ENCODE data around the gene CEP70. TPM values are rescaled to one million over a fixed set of nuclear protein-coding genes. Genes with fewer than 3 reads are reported as not detected.
"Not testable (repeated sequence)": the region's sequence is repeated elsewhere in the genome, so short reads cannot be mapped to it uniquely, and the experiment has no call there.

Gene CEP70
- total RNA-seq, 4 donors from 2014 or later = 19.7 to 24.6 (median 21.5) TPM

DNA sequence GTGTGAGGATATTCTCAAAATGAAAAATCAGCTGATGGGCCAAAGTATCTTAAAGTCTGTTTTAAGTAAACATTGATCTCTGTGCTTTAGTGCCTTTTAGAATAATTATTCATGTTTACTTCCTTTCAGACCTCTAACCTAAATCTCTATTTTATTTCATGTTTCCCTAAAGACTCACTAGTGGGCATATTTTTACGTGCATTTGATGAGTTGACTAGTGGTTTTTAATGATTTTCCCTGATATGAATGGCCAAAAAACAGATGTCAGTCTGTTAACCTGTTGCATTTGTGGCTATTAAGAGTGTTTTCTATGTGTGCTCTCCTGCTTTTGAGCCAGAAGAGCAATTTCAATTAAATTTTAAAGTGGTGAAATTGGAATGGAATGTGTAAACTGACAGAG, 21.4 kb upstream of the CEP70 start:
- no peak overlapping the region for H3K4me3 ChIP-seq
- TF ChIP-seq EP300 (IDR thresholded peaks at IDR 0.05) = no peak
- TF ChIP-seq, protein P1, sequence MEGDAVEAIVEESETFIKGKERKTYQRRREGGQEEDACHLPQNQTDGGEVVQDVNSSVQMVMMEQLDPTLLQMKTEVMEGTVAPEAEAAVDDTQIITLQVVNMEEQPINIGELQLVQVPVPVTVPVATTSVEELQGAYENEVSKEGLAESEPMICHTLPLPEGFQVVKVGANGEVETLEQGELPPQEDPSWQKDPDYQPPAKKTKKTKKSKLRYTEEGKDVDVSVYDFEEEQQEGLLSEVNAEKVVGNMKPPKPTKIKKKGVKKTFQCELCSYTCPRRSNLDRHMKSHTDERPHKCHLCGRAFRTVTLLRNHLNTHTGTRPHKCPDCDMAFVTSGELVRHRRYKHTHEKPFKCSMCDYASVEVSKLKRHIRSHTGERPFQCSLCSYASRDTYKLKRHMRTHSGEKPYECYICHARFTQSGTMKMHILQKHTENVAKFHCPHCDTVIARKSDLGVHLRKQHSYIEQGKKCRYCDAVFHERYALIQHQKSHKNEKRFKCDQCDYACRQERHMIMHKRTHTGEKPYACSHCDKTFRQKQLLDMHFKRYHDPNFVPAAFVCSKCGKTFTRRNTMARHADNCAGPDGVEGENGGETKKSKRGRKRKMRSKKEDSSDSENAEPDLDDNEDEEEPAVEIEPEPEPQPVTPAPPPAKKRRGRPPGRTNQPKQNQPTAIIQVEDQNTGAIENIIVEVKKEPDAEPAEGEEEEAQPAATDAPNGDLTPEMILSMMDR (IDR thresholded peaks at IDR 0.05) = no peak
- no peak for TF ChIP-seq POLR2A (IDR thresholded peaks at IDR 0.05)
- WGBS, 2 donors = 67 to 76% methylated on average over 1 of the region's 1 CpG
- H3K27ac ChIP-seq = no peak overlapping the region
- DNase-seq (ENCODE audit: low spot score in 2 of 2) = no peak
- peaks cover 0 to 16% (median 0%) of the 10 kb centered on the region in 4 donors for H3K4me1 ChIP-seq
- no peaks in the 10 kb centered on the region for H3K36me3 ChIP-seq
- no peaks in the 10 kb centered on the region for H3K9me3 ChIP-seq
- H3K27me3 ChIP-seq = no peaks in the 10 kb centered on the region

DNA sequence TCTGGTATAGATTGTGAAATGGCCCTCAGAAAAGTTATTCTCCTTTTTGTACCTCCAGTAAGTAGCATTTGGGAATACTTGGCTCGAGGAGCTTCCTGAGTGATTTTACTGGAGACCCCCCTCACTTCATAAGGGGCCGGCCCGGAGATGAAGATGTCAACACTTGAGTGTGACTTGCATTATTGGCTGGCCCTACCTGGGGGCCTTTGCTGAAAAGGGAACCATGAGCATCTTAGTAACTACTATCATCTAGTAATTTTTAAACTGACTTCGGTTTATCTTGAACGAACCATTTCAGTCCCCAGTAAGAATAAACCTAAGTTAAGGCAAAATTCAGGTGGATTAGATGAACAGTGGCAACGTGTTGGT, 15.8 kb upstream of the CEP70 start:
- Histone ChIP-seq H3K27me3 (peaks cover 0 to 4% of the 10 kb centered on the region in 2 donors), H3K36me3 (peaks cover 0 to 6% (median 0%) of the 10 kb centered on the region in 3 donors), H3K4me3 (peak overlapping the region in 2 of 4 donors; percentile 73 to 74), H3K4me1 (peaks cover 0 to 10% (median 9%) of the 10 kb centered on the region in 4 donors), H3K9me3 (no peaks in the 10 kb centered on the region), H3K27ac (peak overlapping the region in 3 of 4 donors; percentile 92 to 95 (median 94))
- WGBS, 2 donors = 70 to 72% methylated on average over 6 of the region's 6 CpGs
- no peak for DNase-seq (ENCODE audit: low spot score in 2 of 2)
- no peak for TF ChIP-seq EP300 (IDR thresholded peaks at IDR 0.05)

DNA sequence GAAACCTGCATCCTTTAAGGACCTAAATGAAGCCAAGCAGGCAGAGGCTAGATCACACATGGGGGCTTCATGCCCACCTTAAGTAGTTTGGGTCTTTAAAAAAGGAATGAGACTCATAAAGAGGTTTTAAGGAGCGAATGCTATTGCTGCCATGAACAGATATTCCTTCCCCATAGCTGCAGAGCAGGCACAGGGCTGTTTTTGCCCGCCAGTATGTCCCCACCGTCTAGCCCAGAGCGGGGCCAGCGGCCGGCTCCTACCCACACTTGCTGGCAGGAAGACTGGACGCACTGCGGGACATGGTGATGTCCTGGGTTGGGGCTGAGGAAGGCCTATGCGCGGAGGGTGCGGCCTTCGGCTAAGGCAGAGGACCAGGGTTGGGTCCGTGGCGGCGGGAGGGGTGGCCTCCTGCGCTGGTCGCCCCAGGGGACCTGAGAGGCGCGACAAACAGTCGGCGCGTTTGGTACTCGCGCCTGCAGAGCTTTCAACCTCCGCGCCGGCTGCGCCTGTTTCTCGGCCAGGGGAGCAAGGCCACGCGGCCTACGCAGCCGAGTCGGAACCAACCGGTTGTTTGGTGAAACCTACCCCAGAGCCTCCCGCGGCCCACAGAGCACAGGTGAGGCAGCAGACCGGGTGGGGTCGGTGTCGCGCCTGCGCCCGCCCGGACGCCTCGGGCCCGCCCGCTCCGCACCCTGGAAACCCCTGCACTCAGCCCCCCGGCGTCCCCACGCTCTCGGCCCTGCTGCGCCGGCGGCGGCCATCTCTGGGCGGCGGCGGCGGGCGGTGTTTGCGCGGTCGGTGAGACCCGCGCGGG, 14.5 kb upstream of the CEP70 start, which contains the start of gene FAIM:
TSS of gene FAIM (plus strand) at position 450 of the 814 bp plus-strand sequence. CDS start 10,956 bp downstream, outside the sequence.
- Histone ChIP-seq H3K4me3 (peak within 1 kb of the TSS; percentile 60 to 78 (median 74)), H3K4me1 (peaks cover 0 to 10% (median 9%) of the 10 kb centered on the region in 4 donors), H3K9me3 (no peaks in the 10 kb centered on the region), H3K27me3 (peaks cover 0 to 4% of the 10 kb centered on the region in 2 donors), H3K27ac (peak within 1 kb of the TSS; percentile 91 to 95 (median 93)), H3K36me3 (peaks cover 0 to 6% (median 0%) of the 10 kb centered on the region in 3 donors)
- TF ChIP-seq, protein P1 (IDR thresholded peaks at IDR 0.05) = no peak
- TF ChIP-seq POLR2A (IDR thresholded peaks at IDR 0.05) (no peak), EP300 (IDR thresholded peaks at IDR 0.05) (no peak)
- DNase-seq (ENCODE audit: low spot score in 2 of 2) = peak; percentile 22 to 44
- WGBS, 2 donors = 4 to 10% methylated on average over 11 to 39 of the region's 68 CpGs

DNA sequence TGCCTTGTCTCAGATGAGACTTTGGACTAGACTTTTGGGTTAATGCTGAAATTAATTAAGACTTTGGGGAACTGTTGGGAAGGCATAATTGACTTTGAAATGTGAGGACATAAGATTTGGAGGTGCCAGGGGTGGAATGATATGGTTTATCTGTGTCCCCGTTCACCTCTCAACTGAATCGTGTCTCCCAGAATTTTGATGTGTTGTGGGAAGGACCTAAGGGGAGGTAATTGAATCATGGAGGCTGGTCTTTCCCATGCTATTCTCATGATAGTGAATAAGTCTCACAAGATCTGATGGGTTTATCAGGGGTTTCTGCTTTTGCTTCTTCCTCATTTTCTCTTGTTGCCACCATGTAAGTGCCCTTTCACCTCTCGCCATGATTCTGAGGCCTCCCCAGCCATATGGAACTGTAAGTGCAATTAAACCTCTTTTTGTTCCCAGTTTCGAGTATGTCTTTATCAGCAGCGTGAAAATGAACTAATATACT, 10.1 kb upstream of the CEP70 start:
- H3K9me3 ChIP-seq; H3K4me3 ChIP-seq; H3K36me3 ChIP-seq; H3K4me1 ChIP-seq; H3K27me3 ChIP-seq; DNase-seq (ENCODE audit: low spot score in 2 of 2); H3K27ac ChIP-seq: not testable (repeated sequence)
- WGBS, 2 donors = 96 to 97% methylated on average over 5 of the region's 5 CpGs

DNA sequence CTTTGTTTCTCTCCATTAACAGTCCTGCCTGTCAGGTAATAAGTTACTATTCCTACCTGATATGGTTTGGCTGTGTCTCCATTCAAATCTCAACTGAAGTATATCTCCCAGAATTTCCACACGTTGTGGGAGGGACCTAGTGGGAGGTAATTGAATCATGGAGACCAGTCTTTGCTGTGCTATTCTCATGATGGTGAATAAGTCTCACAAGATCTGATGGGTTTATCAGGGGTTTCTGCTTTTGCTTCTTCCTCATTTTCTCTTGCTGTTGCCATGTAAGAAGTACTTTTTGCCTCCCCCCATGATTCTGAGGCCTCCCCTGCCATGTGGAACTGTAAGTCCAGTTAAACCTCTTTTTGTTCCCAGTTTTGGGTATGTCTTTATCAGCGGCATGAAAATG, 7.6 kb upstream of the CEP70 start:
- not testable (repeated sequence) for H3K27ac ChIP-seq; H3K9me3 ChIP-seq; H3K4me3 ChIP-seq; H3K4me1 ChIP-seq; H3K36me3 ChIP-seq; DNase-seq (ENCODE audit: low spot score in 2 of 2); H3K27me3 ChIP-seq
- 77 to 79% methylated on average over 2 of the region's 2 CpGs for WGBS, 2 donors

DNA sequence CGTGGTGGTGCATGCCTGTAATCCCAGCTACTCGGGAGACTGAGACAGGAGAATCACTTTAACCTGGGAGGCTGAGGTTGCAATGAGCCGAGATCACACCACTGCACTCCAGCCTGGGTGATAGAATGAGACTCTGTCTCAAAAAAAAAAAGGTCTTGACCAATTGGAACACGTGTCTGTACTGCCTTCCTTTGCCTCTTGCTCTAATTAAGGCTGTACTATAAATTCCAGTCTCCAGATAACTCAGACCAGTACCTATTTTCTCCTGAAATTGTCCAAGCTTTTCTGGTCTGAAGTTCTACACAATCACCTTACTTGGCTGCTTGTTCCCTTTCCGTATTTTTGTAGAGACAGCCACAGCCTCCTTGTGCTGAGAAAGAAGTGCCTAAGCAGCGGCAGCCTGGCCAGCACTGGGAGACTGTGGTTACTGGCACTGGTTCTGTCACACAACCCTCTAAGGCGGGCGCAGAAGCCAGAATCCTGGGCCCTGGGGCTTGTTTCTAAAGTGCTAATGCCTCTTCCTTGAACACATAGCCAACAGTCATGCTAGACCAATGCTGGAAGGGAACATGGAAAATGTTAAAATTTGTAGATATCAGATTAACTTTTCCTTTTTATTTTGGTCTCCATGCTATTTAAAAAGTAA, 6.2 kb upstream of the CEP70 start:
- H3K4me1 ChIP-seq = no peaks in the 10 kb centered on the region
- no peaks in the 10 kb centered on the region for H3K9me3 ChIP-seq
- H3K27ac ChIP-seq = no peak overlapping the region
- no peak overlapping the region for H3K4me3 ChIP-seq
- H3K36me3 ChIP-seq = no peaks in the 10 kb centered on the region
- DNase-seq (ENCODE audit: low spot score in 2 of 2) = no peak
- H3K27me3 ChIP-seq = no peaks in the 10 kb centered on the region
- WGBS, 2 donors = 78 to 85% methylated on average over 8 of the region's 8 CpGs
- TF ChIP-seq POLR2A (IDR thresholded peaks at IDR 0.05) (no peak), EP300 (IDR thresholded peaks at IDR 0.05) (no peak)
- TF ChIP-seq, protein P1 (IDR thresholded peaks at IDR 0.05) = no peak
